Esophagus squamous epithelium (tissue), 4 donors: ENCODE measurements around the gene CTTN.

Experiments
- CTCF ChIP-seq, 6 experiments: fragments of 450-650 bp in 4 of 6; fragments of 200-600 bp in 2 of 6; sonication (generic) in 2 of 6; IDR thresholded peaks; one replicate each; pipeline ENCODE4 v1.5.1; 2016 to 2019; ENCODE audit warnings: antibody characterized with exemption in 6 of 6, mild to moderate bottlenecking in 4 of 6, moderate library complexity in 4 of 6
- POLR2A ChIP-seq, 4 donors: fragments of 450-650 bp; IDR thresholded peaks; one replicate each; pipeline ENCODE4 v1.6.1; 2017; ENCODE audit warnings: antibody characterized with exemption in 4 of 4, mild to moderate bottlenecking in 4 of 4, moderate library complexity in 3 of 4

DNA sequence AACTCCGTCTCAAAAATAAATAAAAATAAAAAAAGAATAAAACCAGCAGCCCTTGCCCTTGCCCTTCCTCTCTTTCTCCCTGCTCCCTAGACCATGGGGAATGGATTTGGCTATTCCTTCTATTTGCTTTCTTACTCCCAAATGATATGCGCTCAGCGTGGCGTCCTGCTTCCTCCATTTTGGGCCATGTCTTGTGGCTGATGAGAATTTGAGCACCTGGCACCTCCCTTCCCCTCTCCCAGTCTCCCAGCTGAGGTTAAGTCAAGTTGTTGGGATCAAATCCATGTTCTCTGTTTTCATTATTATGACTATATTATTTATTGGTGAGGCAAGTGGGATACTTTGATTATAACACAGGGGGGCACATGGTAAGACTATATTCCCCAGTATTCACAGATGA lies 10.8 kb upstream of the CTTN start:
- TF ChIP-seq CTCF (IDR thresholded peaks at IDR 0.05), result no peak
- no peak for TF ChIP-seq POLR2A (IDR thresholded peaks at IDR 0.05)
